ENCODE data around the gene KRAS.

KRAS gene

DNA sequence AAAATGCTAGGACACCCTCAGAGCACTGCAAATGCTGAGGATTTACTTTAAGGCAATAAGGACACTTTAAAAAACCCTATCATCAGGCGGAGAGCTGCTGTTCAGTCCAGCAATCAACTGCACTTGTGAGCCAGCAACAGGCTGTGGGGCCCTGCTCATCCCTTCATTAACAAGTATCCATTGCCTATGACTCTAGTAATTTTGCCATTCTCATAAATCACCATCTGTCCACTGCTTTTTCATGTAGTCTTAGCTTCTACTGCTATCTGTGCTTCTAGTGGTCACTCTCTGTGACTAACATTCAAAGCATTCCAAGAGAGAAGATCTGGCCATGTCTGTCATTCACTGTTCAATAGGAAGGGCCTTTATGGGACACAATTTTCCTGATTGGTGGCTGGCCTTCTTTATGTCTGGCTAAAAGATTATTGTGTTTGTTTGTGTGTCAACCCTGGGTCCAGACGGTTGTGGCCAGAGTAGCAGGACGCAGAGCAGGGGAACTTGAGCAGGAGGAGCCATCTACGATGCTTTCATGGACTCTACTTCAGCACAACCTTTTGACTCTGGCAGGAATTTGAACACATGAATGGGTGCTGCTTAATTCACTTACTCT, 3.6 kb upstream of the KRAS start:
- no peak for DNase-seq

DNA sequence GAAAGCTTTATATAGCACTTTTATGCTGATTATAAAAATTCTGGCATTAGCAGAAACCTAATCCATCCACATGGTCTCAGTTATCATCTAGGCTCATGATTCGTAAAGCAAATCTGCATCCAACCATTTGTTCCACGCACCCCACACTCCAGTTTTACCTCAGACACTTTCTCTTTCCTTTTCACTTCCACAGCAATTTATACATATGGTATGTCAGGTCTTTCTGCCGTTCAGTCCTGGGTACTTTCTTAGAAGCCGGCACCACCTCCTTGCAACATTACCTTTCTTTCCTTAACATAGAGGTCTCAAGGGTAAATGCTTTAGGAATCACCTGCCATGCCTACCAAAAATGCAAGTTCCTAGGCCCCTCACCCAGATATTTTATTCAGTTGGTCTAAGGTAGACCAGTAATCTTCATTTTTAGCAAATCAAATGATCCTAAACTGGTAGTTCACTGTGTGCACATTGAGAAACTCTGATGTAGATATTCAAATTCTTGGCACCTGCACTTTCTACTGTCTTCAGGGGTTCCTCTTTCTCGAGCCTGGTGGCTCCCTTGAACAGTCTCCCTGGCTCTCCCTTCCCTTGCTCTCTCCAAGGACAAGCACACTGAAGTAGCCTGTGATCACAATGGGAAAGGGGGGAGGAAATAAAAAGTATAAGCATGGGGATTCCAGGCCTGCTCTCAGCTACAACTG, 2.8 kb upstream of the KRAS start:
- no peak for DNase-seq

DNA sequence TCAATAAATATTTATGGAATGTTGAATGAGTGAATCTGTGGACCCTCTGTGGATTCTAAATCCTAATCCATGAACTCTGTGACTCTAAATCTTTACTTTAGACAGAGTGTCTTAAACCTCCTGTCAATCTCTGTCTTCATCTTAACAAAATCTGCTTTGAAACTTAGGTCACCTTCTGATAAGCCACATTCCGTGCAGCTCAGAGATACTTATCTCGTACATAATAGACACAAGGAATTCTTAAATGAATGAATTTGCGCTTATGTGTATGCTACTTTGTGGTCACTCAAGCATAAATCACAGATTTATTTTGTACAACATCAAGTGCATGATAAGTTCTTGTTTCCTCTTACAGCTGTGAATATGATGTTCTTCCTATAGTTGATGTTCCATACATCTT, 2.2 kb upstream of the KRAS start:
- DNase-seq: no peak

DNA sequence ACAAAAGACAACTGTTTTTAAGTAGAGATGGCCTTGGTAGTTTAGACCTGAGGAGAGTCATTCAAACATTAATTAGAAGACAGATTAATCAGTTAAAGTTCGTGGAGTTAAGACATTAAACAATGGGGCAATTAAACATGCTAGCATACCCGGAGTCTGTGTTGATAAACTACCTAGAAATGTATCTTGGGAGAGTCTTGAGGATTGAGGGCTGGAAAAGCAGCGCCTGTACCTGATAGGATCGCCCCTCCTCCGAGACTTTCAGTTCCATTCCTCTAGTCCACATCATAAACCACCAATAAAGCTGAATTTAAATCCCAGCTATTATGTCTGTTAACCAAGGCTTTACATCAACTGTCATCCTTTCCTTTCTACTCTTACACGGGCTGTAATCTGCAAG, 1.0 kb upstream of the KRAS start:
- DNase-seq: no peak

DNA sequence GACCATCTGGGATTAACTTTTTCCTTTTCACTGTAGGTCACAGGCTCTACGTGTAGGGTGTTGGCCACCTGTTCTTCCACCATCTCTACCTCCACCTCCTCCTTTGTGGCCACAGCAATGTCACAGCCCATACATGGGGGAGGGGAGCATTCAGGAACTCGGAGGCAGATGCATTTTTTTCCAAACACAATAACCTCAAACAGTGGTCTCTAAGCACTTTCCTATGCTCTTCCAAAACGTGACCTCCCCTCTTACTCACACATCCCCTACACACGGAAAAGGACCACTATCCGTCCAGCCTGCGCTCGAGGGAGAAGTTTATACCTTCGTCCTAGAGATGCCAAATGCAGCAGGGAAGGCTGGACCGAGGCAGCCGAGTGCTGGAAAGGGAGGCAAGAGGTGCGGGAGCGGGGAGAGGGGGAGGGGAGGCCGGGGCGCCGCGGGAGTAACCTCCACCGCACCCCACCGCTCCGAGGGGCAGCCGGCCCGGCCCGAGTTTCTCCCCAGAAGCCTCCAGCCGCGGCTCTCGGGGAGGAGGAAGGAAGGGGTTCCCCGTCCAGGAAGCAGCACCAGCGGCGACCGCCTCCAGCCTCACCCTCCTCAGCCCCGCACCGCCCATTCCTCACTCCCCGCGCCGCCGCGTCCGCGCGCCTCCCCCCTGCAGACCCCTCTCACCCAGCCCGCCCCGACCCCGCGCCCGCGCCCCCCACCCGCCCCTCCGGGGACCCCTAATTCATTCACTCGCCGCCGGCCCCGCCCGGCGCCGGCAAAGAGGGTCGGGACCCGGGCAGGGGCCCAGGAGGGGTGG, 594 bp downstream of the KRAS start:
- DNase-seq: peak in 1 of 2 donors; percentile 40

DNA sequence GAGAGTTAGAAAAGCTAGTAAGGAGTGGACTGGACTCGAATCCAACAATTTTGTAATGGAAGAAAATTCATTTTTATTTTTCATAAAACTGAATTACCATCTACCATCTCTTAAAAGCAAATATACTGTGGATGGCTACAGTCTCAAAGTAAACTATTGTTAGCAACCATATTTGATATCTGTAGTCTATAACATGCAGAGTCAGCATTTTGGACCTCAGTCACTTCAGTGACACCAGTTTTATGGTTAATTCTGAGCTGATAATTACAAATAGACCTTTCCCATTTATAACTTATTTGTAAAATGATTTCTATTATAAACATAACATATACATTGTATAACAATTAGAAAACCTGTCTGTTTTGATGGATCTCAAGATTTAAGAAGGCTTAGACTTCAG, 2.0 kb downstream of the KRAS start:
- DNase-seq: no peak

DNA sequence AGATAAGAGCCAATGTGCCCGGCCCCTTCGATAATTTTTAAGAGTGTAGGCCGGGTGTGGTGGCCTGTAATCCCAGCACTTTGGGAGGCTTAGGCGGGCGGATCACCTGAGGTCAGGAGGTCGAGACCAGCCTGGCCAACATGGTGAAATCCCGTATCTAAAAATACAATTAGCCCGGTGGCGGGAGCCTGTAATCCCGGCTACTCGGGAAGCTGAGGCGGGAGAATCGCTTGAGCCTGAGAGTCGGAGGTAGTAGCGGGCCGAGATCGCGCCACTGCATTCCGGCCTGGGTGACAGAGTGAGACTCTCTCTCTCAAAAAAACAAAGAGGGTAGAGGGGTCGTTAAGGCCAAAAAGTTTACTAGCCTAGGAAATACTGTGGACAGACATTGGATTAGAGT, 2.6 kb downstream of the KRAS start:
- DNase-seq: no peak

DNA sequence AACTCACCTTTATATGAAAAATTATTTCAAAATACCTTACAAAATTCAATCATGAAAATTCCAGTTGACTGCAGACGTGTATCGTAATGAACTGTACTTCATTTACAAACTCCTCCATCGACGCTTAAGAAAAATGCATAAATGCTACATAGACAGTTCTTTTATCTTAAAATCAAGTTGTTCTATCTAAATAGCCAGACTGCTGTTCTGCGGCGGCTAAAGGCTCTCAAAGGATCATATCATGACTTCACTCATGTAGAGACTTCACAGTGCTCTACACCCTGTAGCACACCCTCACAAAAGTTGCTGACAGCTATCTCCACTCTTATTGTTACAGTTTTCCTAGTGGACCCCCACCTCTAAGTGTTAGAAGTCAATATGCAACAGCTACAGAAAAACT, 5.2 kb downstream of the KRAS start:
- DNase-seq: no peak

DNA sequence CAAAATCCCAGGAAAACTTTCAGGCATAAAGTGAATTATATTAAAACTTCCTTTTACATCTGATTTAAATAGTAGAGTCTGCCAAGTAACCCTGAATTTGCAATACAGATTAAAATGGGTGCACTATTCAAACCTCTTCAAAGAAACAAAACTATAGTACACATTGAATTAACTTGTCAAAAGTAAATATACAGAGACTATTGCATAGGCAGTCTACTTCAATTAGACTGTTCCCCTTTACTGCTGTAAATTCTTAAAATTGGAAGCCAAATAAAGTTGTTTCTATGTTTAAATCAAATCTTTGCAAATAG, 7.1 kb downstream of the KRAS start:
- no peak for DNase-seq

DNA sequence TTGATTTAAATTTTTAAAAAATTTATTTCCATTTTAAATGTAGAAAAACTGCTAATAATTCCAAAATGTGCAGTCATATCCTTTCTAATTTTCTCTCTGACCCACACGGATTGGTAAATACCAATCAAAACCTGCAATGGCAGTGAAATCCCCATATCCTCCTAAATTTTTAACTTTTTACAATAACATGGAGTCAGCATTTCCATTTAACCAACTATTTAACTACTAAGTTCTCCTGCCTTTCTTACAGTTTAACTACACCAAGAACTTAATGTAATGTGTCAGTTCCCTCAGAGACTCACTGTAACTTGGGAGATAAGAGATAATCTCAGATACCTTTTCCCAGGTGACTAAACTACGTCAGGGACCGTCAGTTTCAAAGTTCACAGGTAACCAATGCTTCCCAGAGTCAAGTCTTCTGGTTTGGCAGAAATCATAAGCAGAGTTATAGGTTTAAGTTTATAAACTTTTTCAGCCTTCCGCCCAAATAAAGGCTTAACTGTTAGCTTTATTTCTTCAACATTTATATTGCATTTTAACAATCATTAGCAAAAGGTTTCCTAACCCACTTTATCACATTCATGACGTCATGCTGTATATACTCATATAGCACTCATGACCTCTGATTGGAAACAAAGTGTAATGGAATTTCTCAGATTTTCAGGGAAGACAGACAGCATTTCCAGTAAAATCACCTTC, 7.6 kb downstream of the KRAS start:
- no peak for DNase-seq

DNA sequence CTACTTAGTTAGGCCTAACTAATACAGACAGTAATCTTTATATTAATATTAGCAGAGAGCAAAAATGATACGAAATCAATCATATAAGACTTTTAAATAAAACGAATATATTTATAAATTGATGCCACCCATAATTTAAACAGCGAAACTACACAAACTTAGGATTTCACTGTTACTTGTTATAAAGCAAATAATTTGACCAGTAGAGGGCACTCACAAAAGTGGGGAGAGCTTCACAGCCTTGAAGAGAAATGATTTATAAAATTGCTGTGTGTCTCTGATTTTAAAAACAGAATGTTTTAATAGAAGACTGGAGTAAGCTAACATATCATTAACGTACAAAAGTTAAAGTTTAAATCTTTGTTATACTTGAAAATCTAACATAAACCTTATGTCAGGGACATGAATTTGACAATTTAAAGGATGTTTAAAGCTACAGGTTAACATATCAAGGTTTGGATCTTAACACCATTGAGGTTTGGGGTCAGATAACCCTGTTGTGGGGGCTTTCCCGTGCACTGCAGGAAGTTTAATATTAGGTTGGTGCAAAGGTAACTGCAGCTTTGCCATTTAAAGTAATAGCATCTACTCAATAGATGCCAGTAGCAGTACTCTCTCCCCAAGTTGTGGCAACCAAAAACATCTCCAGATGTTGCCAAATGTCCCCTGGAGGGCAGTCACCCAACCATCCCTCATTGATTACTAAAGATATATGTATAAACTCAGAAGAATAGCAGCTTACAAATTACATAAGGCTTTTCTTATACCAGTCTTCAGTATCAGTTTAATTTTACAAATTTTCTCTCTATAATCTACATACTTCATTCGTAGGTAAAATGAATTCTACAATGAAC, 9.3 kb downstream of the KRAS start:
- peak in 1 of 2 donors; percentile 71 for DNase-seq

DNA sequence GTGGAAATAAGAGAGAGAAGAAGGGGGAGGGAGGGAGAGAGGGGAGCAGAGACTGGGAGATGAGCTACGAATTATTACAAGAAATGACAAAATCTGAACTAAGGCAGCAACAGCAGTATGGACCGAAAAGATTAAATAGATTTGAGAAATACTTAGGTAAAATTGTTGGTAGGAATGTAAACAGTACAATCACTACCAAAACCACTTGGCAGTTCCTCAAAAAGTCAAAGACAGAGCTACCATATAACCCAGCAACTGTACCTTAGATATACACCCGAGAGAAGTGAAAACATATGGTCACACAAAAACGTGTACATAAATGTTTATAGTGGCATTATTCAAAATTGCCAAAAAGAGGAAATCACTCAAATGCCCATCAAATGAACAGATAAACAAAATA, 14.1 kb downstream of the KRAS start:
- DNase-seq: no peak

DNA sequence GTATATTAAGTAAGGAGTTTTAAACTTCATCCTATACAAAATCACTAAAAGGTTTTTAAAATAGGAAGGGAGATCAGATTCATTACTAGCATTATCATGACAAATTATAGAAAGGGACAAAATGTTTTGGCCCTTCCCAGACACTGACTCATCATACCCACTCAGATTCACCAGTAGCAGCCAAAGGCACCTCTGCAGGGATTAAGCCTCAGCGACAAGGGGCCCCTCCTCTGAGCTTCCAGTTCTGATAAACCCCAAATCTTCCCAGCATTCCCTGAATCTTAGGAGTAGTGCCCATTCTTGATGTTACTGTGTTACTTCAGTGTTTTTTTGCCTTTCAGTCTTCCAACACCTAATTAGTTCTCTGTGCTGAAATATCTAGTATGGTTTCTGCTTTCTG, 14.5 kb downstream of the KRAS start:
- no peak for DNase-seq

DNA sequence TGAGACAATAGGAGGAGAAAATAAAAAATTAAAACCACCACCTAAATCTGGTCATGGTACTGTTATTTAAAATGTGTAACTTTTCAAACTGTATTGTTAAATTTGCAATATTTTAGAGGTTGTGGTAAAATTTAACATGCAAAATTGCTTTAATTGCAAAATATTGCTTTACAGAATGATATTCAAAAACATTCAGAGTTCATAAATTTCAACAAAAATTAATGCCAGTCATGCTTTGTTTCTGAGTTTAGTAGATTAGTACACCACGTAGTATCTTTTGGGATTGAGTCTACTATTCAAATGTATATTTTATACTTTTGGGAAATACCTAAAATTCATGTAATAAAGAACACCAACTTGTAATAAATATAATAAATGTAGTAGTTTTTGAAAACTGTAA, 37.4 kb downstream of the KRAS start:
- no peak for DNase-seq

DNA sequence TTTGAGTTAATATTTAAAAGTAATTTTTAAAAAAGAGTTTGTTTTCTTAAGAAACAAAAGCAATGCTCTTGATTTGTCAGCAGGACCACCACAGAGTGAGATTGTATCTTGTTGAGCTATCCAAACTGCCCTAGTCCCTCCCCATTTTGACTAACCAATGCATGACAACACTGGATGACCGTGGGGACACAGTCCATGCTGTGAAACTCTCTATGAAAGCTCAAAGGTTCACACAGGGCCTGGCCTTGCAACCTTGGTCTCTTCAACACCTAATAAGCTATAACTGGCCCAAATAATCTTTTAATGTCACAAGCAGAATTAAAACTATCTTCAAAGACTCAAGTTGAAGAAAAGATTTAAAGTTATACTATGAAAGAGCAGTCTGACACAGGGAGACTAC, 42.2 kb downstream of the KRAS start:
- no peak for DNase-seq

DNA sequence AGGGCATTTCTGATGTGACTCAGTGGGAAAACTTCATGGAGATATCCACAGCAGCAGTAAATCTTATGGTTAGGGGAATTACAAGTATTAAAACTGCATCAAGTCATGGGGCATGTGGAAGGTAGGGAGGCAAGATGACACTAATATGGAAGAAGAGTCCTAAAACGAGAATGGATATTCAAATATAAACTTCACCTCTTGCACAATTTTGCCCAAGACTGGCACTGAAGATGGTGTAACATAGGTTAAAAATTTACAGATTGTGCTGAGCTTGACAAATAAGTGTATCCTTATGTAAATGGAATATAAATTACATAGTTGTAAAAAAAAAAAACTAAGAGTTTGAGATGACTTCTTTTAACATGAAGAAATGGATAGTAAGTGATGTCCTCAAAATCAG, 42.9 kb downstream of the KRAS start:
- DNase-seq: no peak

DNA sequence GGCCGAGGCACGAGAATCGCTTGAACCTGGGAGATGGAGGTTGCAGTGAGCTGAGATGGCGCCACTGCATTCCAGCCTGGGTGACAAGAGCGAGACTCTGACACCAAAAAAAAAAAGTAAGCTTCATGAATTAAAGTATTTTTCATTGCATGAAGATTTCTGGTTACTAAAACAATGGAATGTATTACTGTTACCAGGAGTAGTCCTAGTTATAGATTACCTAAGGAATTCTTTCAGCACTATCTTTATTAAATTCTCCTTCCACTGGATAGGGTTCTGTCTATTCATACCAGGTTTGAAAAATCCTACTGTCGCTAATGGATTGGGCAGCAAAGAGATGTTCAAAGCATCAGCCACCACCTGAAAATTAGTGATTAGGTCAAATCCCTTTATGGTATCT, 43.3 kb downstream of the KRAS start:
- DNase-seq: no peak

DNA sequence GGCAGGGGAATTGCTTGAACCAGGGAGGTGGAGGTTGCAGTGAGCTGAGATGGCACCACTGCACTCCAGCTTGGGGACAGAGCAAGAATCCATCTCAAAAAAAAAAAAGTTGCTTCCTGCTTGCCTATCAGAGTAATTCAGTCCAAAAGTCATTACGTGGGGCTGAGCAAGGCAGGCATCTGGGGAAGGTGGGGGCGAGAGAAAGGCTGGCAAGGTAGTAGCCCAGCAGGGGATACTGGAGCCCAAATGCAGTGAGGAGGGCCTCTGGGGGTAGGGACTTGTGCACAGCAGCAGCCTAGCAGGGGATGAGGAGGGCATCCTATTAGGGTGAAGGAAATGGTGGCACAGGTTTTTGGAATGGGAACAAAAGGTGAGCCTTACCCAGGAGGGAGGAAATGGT, 48.6 kb downstream of the KRAS start:
- no peak for DNase-seq

DNA sequence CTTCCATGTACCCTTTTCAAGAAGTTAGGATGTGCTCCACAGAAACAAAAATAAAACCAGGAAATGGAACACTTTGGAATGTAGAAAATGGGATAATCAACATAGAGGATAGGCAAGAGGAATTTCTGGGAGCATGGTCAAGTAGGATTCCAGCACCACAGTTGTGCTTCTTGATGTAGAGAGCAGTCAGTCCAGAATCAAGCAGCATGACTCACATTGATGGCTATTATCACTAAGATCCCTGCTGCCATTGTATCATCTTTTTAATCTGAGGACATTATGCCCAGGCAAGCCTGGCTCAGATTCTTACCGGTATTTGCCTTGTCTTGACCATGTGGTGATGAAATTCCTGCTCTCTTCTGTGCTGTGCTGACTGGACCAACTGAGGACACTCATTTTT, 50.0 kb downstream of the KRAS start:
- DNase-seq: no peak

DNA sequence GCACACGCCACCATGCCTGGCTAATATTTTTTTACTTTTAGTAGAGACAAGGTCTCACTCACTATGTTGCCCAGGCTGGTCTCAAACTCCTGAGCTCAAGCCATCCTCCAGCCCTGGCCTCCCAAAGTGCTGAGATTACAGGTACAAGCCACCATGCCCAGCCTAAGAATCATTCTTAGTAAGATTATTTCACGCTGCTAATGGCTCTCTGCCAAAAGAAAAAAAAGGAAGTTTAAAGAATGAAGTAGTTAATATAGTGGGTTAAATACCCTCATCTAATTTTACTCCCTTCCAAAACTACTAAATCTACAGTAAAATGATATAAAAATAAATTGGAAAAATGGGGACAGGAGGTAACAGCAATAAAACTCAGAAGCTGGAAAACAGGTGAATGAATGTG, 53.1 kb downstream of the KRAS start:
- no peak for DNase-seq

DNA sequence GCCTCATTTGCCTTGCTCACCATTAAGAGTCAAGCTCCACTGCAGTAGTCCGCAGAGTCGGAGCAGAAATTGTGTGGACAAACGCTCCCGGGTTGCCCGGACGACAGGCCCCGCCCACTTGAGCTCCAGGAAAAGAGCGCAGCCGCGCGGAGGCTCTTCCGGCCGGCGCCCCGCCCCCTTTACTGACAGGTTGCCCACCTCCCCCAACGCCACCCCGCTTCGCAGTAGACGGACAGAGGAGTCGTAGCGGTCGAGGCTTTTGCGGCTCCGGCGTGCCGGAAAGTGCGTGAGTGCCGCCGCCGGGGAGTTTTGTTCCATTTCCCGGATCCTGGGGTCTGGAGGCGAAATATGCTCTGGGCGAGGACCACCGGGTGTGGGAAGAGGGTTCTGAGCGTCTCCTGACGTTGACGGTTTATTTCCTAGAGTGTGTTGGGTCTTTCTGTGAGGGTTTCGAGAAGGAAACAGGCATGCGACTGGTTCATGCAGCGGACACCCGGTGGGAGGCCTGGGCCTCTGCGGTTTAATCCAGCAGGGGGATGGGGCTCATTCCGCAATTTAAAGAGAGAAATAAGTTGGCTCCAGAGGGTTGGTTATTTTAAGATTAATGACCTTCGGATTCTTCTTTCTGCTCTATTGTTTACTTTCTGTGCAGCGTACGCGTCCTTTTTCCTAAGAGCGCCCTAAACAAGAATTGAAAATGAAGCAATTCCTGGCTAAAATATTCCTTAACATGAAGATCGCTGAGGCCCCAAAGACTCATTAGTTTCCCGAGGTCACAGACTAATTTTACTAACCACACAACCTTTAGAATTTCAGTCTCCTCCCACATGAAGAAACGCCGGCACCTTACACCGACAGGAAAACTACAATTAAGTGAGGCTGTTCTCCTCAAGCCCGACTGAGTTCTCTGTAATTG, 55.4 kb downstream of the KRAS start, which contains the start of the genes DNAI7 and ETFRF1:
Gene DNAI7, minus strand, starts transcription at position 105 of the 916 bp plus-strand sequence. Its CDS starts 82 bp downstream, at position 23.
Gene ETFRF1, plus strand, starts transcription at position 182 of the 916 bp plus-strand sequence. CDS start 8,720 bp downstream, outside the sequence.
- DNase-seq: peak; percentile 86 to 90

DNA sequence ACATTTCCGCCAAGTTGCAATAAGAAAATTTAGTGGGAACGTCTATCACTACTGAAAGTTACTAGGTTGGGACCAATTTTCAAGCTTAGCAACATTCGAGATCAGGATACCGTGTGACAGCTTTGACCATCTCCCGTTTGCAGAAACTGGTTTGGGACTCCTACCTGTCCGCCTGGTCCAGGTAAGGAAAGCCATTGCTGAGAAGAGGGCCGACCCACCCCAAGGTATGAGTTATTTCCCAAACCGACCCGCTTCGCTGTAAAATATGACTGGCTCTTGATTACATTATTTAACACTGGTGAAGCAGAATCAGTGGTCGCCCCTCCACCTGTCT, 56.0 kb downstream of the KRAS start:
- DNase-seq: no peak
